NCI-H524 treated with DMSO at 0.1 percent for 48 hours (cell line): ENCODE results near the gene FAM118B.

Source experiments
- DNase-seq: peaks from one replicate; lab custom pipeline; 2025; lab: John Stamatoyannopoulos, UW

The FAM118B gene

DNA sequence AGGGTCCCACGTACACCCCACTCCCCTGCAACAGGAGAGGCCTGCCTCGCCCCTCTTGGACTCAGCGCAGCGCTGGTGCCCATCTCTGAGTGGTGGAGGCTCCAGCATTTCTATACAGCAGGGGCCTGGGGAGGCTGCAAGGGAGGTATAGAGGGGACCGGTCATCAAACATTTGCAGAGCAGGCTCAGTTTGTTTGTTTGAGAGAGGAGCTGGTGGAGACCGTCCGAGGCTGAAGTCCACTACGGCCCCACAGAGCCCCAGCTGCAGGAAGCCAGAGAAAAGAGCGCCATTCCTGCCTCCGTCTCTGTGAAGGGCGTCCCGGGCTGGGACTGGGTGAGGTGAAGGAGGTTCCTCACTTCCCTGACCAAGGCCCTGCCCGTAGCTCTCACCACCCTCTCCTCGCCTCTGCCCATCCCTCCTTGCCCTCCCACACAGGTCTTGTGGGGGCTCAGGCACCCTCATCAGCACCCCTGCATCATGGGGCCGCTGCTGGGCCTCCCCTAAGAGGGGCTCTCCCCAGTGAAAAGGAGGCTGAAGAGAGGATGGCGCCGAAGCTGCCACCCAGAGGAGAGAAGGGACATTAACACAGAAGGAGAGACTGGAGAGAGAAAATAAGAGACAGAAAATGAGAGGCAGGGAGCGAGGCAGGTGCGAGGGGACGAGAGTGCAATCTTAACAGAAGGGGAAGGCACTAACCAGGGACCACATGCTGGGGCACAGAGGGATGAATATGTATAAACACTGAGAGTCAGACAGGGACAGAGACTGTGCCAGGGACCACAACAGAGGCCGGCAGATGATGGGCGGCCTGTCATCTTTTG lies 24.7 kb upstream of the FAM118B start:
- no peak for DNase-seq

DNA sequence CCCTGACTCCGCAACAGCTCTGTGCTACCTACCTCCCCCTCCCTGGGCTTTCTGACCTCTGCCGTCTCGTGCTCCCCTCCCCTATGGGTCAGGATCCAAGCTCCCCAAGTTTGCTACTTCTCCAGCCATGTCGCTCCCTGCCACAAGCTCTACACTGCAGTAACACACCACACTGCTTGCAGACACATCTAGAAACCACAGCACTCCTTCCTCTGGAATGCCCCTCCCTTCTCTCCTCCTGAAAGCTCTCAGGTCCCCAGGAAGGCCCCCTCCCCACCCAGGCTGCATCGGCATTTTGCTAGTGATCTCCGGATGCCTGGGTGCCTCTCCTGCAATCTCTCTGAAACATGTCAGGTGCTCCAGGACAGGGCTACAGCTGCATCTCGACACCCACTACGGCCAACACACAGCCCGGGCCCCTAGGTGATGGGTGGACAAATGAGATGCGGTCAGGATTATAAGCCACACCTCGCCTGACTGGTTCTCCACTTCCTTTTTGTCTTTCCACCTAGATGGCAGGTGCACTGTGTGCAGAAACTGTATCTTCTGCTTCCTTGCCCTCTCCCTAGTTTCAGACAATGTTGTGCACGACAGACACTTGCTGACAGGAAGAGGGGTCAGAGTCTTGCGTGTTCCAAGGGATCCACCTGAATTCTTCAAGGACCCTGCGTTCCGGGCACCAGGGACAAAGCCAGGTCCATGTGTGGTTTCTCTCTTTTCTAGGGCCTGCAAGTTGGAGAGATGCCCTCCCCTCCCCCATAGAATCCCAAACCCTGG lies 23.1 kb upstream of the FAM118B start:
- no peak for DNase-seq

DNA sequence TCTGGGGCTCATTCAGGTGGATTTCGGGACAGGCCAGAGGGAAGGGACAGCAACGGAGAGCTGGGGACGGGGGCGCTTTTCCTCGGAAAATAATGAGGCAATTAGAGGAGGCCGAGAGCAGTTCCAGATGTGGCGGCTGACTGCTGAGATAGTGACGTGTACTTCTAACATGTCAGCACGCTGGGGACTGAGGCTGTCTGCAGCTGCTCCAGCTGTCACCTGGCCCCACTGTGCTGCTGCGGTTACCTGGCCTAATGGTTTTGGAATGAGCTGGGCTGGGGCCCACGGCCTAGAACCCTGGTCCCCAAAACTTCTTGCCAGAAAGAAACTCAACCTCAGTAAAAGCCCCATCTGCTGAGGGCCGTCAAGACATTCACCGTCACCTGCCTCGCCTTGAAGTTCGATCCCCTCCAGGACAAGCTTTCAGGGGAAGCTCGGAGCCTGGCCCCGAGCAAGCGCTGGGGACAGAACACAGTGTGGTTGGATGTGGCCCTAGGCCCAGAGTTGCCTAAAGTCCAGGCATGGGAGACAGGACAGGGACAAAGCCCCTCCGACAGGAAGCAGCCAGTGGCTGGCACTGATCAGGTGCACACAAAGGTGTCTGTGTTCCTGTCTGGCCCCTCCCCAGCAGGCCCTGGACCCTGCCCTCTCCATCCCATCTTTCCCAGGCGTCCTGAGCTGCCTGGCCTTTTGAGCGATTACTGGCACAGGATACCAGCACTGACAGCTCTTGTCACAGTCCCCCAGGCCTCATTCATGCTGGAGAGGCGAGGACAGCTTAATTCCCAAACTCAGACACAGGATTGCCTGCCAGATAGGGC lies 22.3 kb upstream of the FAM118B start:
- no peak for DNase-seq

GRCh38 chr11:126190792-126191191 lies 20.8 kb upstream of the FAM118B start:
- no peak for DNase-seq

- DNase-seq = no peak
Measured at GRCh38 chr11:126191379-126192073, 20.1 kb upstream of the FAM118B start.

DNA sequence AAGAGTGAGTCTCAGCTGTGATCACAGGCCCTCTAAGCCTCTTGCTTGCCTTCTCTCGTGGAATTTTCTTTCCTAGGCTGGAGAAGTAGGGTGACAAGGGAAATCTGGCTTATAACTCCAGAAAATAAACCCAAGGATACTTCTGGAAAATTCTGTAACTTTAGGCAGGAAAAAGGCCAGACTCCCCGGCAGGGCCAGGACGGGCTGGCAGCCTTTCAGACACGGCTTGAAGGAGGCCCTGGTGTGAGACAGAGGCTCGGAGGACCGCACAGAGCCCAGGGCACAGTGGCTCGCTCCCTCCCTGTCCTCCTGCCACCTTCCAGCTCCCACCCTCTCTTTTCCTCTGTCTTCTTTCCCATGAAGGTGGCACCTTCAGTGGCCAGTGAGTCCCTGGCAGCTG lies 19.2 kb upstream of the FAM118B start:
- no peak for DNase-seq

DNA sequence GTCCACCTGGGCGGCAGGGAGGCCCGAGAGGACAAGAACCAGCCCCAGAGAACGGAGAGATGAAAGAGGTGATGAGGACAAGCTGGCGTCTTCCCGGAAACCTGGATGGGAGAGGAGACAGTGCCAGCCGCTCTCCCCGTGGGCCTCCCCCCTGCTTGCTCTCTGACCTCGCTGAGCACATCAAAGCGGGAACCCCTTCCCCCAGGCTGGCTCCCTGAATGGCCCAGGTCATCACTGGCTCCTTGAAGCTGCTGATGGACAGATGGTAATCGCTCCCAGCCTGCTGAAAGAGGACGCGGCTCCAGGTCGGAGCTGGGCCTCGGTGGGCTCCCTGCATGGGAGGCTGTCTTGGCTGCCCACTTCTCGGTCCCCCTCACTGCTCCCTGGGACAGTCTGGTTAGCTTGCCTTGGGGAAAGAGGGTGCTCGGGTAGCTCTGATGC lies 18.5 kb upstream of the FAM118B start:
- DNase-seq = no peak

DNA sequence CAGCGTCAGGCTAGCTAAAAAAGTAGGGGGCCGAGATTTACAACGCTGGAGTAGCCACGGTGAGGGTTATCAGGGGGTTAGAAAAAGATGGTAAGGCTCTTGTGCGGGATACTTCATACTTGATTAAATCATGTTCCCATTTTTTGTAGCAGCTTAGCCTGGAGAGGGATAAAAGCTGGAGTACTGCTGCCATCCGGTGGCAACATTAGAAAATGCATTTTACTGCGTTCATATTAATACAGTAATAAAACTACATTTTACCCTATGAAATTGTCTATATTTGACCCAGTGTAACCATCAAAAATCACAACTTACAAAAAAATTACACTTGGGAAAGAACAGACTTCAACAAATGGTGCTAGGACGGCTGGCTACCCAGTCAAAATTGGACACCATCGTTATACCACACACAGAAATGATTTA lies 17.4 kb upstream of the FAM118B start:
- DNase-seq = no peak

DNA sequence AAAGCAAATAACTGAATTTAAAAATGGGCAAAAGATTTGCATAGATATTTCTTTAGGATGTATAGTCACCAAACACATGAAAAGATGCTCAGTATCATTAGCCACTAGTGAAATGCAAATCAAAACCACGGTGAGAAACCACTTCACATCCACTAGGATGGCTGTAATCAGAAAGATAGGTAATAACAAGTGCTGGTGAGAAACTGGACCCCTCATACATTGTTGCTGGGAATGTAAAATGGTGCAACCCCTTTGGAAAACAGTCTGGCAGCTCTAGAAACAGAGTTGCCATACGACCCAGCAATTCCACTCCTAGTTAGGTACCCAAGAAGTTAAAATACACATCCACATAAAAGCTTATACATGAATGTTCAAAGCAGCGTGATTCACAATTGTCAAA lies 16.5 kb upstream of the FAM118B start:
- no peak for DNase-seq

GRCh38 chr11:126197277-126197939 lies 14.2 kb upstream of the FAM118B start:
- DNase-seq = no peak

- no peak for DNase-seq
Measured at GRCh38 chr11:126198648-126199047, 12.9 kb upstream of the FAM118B start.

DNA sequence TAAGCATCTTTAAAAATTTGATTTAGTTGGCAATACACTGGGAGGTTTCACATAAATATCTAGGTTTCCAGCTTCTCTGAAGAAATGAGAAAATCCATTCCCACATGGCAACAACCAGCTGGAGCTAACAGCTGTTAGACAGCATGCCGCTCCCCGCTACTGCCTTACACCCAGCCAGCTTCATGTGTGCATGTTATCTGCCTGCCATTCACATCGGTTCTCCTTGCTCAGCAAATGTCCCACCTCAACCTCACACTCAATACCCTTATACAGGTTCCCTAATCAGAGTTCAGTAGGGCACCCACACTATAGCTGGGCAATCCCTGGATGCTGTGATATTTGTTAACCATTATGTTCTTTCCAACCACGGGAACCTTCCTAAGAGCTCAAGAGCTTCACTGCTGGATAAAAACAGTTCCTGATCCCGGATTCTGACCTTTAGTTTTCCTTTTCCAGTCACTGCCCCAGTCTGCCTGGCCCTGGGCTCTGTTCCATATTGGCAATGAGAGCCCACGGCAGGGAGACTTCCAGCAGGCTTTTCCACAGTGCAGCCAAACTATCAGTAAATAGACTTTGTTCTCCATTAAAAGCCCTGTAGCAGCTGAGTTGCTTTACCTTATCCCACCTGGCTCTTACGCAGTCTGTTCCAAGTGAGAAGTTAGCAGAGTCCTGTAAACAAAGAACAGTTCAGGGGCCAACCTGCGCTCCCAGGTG lies 8.8 kb upstream of the FAM118B start:
- no peak for DNase-seq

- DNase-seq = no peak
Measured at GRCh38 chr11:126205359-126205758, 6.2 kb upstream of the FAM118B start.

DNA sequence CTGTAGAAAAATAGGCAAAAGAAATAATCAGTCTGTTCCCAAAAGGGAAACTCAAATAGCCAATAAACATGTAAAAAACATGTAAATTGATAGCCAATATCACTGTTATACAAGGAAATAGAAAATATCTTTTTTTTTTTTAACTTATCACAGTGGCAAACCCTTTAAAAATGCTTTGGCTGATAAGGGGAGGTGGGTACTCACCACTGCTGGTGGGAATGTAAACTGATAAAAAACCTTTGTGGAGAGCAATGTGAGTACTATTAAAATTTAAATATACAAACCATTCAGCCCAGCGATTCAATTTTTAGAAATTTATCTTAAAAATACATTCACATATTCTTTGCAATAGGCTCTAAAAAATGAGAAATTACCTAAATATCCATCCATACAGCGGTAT lies 3.7 kb upstream of the FAM118B start:
- no peak for DNase-seq

DNA sequence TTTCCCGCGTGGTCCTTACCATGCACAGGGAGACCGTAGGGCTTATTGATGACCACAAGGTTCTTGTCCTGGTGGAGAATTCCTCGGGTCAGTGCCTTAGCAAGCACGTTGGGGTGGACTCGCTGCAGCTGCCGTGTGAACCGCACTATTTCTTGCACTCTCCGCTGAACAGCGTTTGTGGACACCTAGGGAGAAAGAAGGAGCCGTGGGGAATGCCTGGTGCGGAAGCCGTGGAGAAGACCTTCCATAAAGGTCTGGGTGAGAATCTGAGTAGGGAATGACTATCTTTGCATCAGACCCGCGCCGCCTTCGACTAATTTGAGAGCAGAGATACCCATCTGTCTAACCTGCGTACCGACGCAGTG lies 729 bp upstream of the FAM118B start:
- no peak for DNase-seq

DNA sequence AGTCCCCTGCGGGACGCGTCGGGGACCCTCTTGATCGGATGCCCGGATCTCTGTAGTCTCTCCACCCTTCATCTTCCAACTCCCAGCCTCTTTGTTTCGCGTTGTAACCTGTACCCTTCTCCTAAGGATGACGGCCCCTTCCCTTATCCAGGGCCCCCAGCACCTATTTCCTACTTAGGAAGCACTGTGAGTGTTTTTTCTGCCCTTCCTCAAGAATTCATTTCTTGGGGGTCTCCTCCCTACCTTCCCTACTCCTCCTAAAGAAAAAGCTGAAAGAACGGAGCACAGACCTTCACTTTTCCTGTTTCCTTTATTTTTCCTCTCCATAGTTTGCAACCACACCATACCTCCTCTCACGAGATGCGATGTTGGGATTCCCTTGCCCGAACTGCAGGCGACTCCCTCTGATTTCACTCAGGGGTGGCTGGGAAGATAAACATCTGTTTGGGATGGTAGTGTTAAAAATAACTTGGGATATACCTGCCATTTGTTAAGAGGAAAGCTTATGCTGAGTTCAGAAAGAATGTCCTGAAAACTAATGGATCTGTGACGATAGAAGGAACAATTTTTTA lies 593 bp downstream of the FAM118B start:
- DNase-seq = no peak

DNA sequence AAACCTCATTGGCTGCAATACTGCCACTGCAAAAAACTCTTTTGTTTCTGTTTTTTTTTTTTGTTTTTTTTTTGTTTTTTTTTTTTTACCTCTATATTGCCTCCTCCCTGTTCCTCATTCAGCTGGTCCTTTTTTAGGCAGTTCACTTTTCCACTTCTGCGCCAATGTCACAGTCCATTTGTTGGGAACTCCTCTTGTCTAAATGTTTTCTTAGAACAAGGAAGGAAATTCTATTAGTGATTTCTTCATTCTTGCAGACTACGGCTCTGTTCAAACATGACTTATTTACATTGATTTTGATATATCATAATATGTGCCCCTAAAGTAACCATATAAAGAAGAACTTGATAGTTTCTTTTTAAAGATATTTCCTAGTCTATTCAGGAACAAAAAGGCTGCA lies 2.9 kb downstream of the FAM118B start:
- DNase-seq = no peak

- DNase-seq = no peak
Measured at GRCh38 chr11:126214841-126215240, 3.3 kb downstream of the FAM118B start.

DNA sequence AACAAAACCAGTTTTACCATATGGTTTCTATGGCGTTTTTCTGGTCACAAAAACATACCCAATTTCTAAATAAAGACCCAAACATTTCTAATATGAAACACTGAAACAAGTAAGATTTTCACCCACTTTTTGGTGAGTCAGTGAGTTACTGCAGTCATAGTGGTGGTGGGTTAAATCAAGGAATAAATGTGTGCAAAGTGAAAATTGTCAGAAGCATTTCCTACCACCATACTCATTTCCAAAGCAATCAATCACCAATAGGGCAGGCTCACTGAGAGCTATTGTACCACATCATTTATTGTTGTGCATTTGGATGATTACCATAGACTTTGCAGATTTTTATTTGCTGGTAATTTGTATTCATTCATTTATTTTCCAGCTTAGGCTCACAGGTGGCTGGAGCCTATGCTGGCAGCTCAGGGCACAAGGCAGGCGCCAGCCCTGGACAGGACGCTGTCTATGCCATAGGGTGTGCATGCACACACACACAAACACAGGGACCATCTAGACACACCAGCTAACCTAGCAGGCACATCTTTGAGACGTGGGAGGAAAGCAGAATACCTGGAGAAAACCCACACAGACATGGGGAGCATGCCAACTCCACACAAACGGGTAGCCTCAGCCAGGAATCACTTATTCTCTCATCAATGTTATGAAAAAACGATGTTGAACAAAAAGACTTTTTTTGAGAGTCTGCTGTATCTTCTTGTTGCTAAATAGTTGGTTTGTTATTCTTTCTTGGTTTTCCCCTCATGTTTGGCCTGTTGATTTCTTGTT lies 5.1 kb downstream of the FAM118B start:
- no peak for DNase-seq

DNA sequence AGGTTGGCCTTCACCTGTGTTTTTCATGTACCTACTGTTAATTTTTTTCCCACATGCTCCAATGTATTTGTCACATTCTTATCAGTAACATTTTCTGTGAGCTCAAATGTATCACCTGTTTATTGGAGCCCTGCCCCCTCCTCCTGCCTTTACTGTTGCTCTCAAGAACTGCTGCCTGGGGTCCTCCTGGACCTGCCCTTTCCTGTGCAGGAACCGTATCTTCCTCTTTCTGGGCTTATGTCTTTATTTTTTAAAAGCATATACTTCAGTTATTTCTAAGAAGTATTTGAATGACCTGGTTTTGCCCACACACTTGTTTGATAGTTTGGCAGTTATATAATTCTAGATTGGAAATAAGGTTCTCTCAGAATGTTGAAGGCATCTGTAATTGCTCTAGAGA lies 5.9 kb downstream of the FAM118B start:
- no peak for DNase-seq
